Ishikawa (cell line): Measurements from ENCODE around the gene ASIC2.

Experiments used
- EP300 ChIP-seq: IDR thresholded peaks from 2 replicates; pipeline ENCODE4 v1.6.1; 2012; ENCODE audit warnings: borderline replicate concordance
- TAF1 ChIP-seq: IDR thresholded peaks from 2 replicates; pipeline ENCODE4 v1.6.1; 2012; ENCODE audit warnings: low read depth, mild to moderate bottlenecking
- YY1 ChIP-seq: IDR thresholded peaks from 2 replicates; pipeline ENCODE4 v1.6.1; 2012; ENCODE audit warnings: low read depth

DNA sequence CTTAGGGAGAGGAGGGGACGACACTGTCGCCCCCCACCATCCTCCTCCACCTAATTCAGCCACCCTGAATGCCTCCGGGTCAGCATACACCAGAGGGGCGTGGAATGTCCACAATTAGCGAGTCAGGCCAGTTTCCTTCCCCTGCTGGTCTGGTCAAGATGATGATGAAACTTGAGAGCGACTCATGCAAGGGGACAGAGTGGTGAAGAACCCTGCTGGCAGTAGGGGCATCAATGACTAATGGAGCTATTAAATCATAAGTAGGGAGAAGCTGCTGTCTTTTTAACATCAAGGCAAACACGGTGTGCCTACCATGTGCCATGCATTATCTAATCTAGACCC, 294.2 kb downstream of the ASIC2 start:
- TF ChIP-seq EP300 (no peak), TAF1 (no peak), YY1 (no peak)
